ENCODE data around the gene TTC7B. TPM values are rescaled to one million over a fixed set of nuclear protein-coding genes. Genes with fewer than 3 reads are reported as not detected.
A peak's percentile ranks its signal among the peaks of the same experiment; 100 is the strongest.

The TTC7B gene
- total RNA-seq, 1 experiment from 2014 or later, result 40.9 TPM

DNA sequence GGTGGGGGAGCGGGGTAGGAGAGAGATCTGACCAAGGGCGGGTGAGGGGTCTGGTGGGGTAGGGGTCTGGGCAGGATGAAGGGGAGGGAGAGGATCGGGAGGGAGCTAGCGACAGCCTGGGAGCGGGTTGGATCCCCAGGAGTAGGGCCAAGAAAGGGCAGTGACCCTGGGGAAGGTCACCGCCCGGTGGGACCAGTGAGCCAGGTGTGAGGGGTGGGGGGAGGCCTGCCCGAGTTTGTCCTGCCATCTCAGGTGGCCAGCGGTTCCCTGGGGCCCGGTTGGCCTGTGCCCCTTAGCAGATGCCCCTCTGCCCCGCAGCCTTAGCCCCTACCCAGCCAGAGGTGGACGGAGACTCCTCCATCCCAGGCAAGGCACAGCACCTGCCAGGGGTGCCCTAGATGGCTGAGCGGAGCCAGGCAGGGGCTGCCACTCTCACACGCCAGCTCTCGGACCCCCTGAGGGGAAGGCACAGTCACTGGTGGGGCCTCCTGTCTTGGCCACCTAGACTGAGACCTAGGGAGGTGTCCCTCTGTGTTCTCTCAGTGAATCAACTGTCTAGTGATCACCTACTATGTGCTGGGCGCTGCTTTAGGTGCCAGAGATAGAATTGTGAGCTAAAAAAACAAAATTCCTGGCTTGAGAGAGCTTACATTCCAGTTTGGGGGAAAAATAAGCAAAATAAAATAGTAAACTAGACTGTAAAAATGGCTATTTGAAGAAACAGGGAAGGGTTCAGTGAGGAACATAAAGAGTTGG is 629 bp upstream of the TTC7B start:
- H3K9me3 ChIP-seq (ENCODE audit: control insufficient read depth, insufficient read depth, low read depth, low read length), result no peaks in the 10 kb centered on the region
- CTCF ChIA-PET, result interaction anchor here (0.5 kb wide), 1 partner anchor 33 kb away, joined by 17 read pairs; no protein-coding TSS in a partner anchor
- intact Hi-C loops (cut with micrococcal nuclease; ENCODE audit: unreplicated experiment) (no loop called here), in situ Hi-C loops (cut with HindIII; ENCODE audit: low pct_unique_long_range_greater_than_20kb, low sequenced_read_pairs) (no loop called here)
- no peaks in the 10 kb centered on the region; the same call in 1 of the 2 replicates for H3K36me3 ChIP-seq (ENCODE audit: control insufficient read depth, insufficient read depth, low read length)
- no TSS peak for BruUV-seq (replicated peaks)
- POLR2A ChIA-PET, result interaction anchor here (0.6 kb wide), 1 partner anchor 82 kb away, joined by 10 read pairs; no protein-coding TSS in a partner anchor
- H3K27me3 ChIP-seq (ENCODE audit: control insufficient read depth, insufficient read depth, low read length), result no peaks in the 10 kb centered on the region
- H3K27ac ChIP-seq (ENCODE audit: low read length), result no peak overlapping the region
- no peaks in the 10 kb centered on the region; the same call in 1 of the 2 replicates for H3K4me1 ChIP-seq (ENCODE audit: control insufficient read depth, insufficient read depth, low read length)
- no peak overlapping the region for H3K4me3 ChIP-seq (ENCODE audit: low read depth in 2 of 2, low read length in 2 of 2)
- ATAC-seq (no peak), DNase-seq (ENCODE audit: low read depth, low spot score) (no peak)
- TF ChIP-seq, protein P1, sequence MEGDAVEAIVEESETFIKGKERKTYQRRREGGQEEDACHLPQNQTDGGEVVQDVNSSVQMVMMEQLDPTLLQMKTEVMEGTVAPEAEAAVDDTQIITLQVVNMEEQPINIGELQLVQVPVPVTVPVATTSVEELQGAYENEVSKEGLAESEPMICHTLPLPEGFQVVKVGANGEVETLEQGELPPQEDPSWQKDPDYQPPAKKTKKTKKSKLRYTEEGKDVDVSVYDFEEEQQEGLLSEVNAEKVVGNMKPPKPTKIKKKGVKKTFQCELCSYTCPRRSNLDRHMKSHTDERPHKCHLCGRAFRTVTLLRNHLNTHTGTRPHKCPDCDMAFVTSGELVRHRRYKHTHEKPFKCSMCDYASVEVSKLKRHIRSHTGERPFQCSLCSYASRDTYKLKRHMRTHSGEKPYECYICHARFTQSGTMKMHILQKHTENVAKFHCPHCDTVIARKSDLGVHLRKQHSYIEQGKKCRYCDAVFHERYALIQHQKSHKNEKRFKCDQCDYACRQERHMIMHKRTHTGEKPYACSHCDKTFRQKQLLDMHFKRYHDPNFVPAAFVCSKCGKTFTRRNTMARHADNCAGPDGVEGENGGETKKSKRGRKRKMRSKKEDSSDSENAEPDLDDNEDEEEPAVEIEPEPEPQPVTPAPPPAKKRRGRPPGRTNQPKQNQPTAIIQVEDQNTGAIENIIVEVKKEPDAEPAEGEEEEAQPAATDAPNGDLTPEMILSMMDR (IDR thresholded peaks at IDR 0.05), result no peak; the same call in 1 of the 2 replicates
- TF ChIP-seq TCF7L2 (IDR thresholded peaks at IDR 0.05; ENCODE audit: low read depth, low read length) (no peak), SIN3A (IDR thresholded peaks at IDR 0.05; ENCODE audit: borderline replicate concordance, insufficient read depth, low read depth, low read length) (no peak), REST (IDR thresholded peaks at IDR 0.05; ENCODE audit: insufficient read depth in 1 of 2, low read depth in 2 of 2, low read length in 1 of 2) (no peak), POLR2AphosphoS5 (IDR thresholded peaks at IDR 0.05; ENCODE audit: low read depth, low read length) (no peak)

GRCh38 chr14:90815572-90815821 is 733 bp downstream of the TTC7B start:
- DNase-seq (ENCODE audit: low read depth, low spot score) (no peak), ATAC-seq (no peak)
- no peaks in the 10 kb centered on the region for H3K27me3 ChIP-seq (ENCODE audit: control insufficient read depth, insufficient read depth, low read length)
- H3K4me3 ChIP-seq (ENCODE audit: low read depth in 2 of 2, low read length in 2 of 2), result peak overlapping the region; percentile 54 to 59
- ChIA-PET CTCF (no interaction called here), POLR2A (no interaction called here)
- TF ChIP-seq, protein P1 (IDR thresholded peaks at IDR 0.05), result no peak
- TF ChIP-seq REST (IDR thresholded peaks at IDR 0.05; ENCODE audit: insufficient read depth in 1 of 2, low read depth in 2 of 2, low read length in 1 of 2) (no peak), POLR2AphosphoS5 (IDR thresholded peaks at IDR 0.05; ENCODE audit: low read depth, low read length) (no peak), SIN3A (IDR thresholded peaks at IDR 0.05; ENCODE audit: borderline replicate concordance, insufficient read depth, low read depth, low read length) (no peak), TCF7L2 (IDR thresholded peaks at IDR 0.05; ENCODE audit: low read depth, low read length) (no peak)
- intact Hi-C loops (cut with micrococcal nuclease; ENCODE audit: unreplicated experiment) (no loop called here), in situ Hi-C loops (cut with HindIII; ENCODE audit: low pct_unique_long_range_greater_than_20kb, low sequenced_read_pairs) (no loop called here)
- H3K4me1 ChIP-seq (ENCODE audit: control insufficient read depth, insufficient read depth, low read length), result no peaks in the 10 kb centered on the region; the same call in 1 of the 2 replicates
- no peaks in the 10 kb centered on the region; the same call in 1 of the 2 replicates for H3K36me3 ChIP-seq (ENCODE audit: control insufficient read depth, insufficient read depth, low read length)
- no TSS peak for BruUV-seq (replicated peaks)
- H3K27ac ChIP-seq (ENCODE audit: low read length), result peak overlapping the region; percentile 20; the same call in 1 of the 2 replicates
- no peaks in the 10 kb centered on the region for H3K9me3 ChIP-seq (ENCODE audit: control insufficient read depth, insufficient read depth, low read depth, low read length)
